Erythroblast (primary cell): ENCODE measurements around the gene VIT.
A peak's percentile ranks its signal among the peaks of the same experiment; 100 is the strongest.

Experiments
- DNase-seq, 2 experiments: peaks; one replicate each; lab custom pipeline; 2025; lab: John Stamatoyannopoulos, UW
- GATA1 ChIP-seq: IDR thresholded peaks from 2 replicates; pipeline ENCODE4 v1.6.1; 2011; ENCODE audit warnings: low read depth, mild to moderate bottlenecking, control low read depth, low read length, moderate library complexity
- POLR2A ChIP-seq: IDR thresholded peaks from 2 replicates; pipeline ENCODE4 v1.6.1; 2011; ENCODE audit warnings: mild to moderate bottlenecking, low read length

The VIT gene

DNA sequence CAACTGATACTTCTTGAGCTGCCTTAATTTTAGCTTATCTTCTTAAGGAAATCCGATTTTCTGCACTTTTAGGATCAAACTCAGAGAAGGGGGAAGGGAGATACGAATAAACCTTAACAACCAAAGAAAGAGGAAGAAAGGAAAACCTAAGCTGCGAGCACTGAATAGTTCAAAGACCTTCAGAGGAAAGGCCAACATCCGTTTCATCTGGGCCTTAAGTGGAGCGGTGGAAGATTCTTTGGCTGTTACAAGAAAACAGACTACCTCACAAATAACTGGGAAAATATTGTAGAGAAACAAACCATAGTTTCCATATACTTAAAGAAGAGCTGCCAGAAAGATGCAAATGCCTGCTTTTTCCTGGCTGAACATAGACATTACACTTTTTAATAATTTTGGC, 43.6 kb downstream of the VIT start:
- no peak for TF ChIP-seq POLR2A
- no peak for TF ChIP-seq GATA1
- no peak for DNase-seq

- TF ChIP-seq GATA1 (no peak), POLR2A (no peak)
These were observed 44.8 kb downstream of the VIT start for GRCh38 chr2:36741188-36741837.

DNA sequence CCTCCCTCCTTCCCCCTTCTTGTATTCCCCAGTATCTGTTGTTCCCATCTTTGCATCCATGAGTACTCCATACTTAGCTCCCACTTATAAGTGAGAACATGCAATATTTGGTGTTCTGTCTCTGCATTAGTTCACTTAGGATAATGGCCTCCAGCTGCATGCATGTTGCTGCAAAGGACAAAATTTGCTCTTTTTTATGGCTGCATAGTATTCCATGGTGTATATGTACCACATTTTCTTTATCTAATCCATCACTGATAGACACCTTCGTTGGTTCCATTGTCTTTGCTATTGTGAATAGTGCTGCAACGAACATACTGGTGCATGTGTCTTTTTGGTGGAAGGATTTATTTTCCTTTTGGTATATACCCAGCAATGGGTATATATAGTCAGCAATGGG, 47.4 kb downstream of the VIT start:
- TF ChIP-seq GATA1, result no peak
- no peak for TF ChIP-seq POLR2A
- DNase-seq, result no peak

More at GRCh38 chr2:36741188-36741837, 44.8 kb downstream of the VIT start:
- DNase-seq, result no peak

GRCh38 chr2:36748166-36748565, 51.7 kb downstream of the VIT start:
- TF ChIP-seq GATA1, result no peak
- TF ChIP-seq POLR2A, result no peak
- DNase-seq, result no peak

DNA sequence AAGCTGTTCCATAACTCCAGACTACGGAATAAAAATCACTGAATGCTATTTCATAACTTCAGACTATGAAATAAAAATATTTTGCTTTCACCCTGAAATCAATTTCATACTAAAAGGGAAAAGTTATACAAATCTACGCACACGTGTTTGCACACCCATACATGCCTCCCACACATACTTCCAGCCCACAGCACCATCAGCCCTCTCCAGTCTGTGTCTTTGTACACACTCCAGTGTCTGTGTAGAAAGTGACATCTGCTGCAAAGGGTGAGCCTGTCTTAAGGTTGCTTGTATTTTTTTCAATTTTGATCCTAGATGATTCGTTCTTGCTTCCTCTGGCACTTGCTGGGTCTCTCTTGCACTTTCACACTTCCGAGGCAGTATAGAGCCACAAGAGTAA, 53.6 kb downstream of the VIT start:
- no peak for TF ChIP-seq GATA1
- no peak for TF ChIP-seq POLR2A
- no peak for DNase-seq

GRCh38 chr2:36753706-36754221, 57.3 kb downstream of the VIT start:
- TF ChIP-seq GATA1, result no peak
- TF ChIP-seq POLR2A, result no peak
- DNase-seq, result no peak

DNA sequence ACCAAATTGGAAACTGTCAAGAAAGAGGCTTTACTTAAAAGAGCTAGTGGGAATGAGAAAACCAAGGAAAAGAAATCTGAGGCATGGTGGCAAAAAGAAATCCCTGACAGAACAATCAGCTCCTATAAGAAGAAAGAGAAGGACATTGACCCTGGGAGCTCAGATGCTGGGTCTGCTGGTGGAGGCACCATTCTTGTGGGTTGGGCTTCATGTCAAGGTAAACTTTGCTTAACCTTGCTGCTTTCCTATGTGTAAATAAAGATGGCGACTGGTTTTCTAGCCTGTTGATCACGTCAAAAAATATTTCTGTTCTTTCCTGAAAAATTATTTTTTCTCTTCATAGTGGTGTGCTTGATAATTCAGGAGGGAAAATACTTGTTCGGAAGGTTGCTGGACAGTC, 58.1 kb downstream of the VIT start:
- no peak for DNase-seq
- TF ChIP-seq POLR2A (no peak), GATA1 (no peak)

GRCh38 chr2:36756438-36756837, 59.9 kb downstream of the VIT start:
- TF ChIP-seq GATA1 (no peak), POLR2A (no peak)
- DNase-seq, result no peak

DNA sequence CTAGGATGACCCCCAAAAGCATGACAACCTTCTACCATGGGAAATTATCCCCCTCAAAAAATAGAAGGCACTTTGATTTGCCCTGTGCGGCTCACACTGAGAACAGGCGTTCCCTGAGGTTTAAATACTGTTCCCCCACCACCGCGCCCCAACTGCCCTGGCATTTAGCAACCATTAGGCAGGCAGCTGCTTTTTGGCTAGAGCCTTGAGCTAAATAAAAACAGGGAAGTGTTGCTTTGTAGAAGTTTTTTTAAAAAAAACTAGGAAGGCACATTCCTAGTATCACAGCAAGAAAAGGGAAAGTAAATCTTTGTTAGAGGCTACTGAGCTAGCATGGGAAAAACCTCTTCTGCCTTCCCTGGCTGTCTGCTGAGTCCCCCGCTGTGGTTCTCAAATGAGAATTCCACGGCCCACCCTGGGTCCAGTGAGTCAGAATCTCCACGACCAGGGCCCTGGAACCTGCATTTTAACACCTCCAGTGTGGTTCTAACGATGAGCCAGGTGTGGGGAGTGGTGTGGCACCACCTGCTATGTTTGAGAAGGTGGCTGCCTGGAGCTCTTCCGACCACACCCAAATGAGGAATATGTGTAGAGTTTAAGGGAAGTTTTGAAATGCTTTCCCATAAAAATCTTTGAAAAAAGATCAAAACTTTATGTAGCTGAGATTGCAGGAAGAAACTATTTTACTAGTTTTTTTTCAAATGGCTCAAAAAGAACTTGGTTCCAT, 66.4 kb downstream of the VIT start:
- no peak for DNase-seq
- TF ChIP-seq GATA1 (no peak), POLR2A (no peak)

DNA sequence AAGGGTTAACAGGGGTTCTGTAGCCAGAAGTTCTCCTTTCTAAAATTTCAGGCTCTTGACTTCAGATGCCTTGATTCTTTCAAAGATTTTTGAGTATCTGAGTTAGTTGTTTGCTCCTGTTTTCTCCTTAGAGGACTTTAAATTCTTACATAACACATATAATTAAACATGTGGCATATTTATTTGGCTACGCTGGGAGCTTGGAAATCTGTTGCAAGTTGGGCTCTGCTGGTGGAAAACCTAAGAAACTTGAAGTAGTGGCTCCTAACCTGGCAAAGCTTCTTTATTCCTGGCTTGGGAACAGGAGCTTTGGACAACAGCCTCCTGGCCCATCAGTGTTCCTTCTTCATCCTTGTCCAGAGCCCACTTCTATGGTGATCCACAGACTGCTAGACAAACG, 72.6 kb downstream of the VIT start:
- TF ChIP-seq POLR2A (no peak), GATA1 (no peak)
- DNase-seq, result no peak

DNA sequence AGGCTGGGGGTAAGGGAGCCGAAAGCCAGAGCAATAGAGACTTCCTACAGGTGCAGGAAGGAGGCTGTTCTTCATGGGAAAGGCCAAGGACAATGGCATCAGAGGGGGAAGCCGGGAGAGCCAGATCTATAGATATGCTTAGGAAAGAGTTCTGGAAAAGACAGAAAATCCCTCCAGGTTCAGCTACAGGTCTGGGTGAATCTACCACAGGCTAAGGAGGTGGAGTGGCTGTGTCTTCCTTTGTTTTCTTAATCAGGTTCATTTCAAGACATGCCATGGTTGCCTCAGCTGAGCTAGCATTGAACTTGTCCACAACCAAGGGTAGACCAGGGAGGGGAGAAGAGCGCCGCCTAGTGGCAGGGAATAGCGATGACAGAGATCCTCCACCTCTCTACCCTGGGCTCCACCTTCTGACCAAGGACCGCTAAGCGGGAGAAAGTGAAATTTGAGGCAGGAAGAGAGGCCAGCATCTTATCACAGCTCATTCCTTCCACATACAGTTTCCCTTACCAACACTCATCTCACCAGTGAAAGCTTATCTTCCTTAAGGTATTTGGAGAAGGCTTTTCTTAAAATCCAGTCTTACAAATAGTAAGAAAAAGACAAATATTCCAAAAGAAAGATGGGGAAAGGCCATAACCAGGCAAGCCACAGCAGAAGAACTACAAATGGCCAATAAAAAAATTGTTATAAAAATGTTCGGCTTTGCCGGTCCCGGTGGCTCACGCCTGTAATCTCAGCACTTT, 74.2 kb downstream of the VIT start:
- no peak for TF ChIP-seq POLR2A
- no peak for TF ChIP-seq GATA1
- peak; percentile 64 to 79 for DNase-seq

GRCh38 chr2:36771671-36772070, 75.2 kb downstream of the VIT start:
- DNase-seq, result no peak
- TF ChIP-seq POLR2A (no peak), GATA1 (no peak)

DNA sequence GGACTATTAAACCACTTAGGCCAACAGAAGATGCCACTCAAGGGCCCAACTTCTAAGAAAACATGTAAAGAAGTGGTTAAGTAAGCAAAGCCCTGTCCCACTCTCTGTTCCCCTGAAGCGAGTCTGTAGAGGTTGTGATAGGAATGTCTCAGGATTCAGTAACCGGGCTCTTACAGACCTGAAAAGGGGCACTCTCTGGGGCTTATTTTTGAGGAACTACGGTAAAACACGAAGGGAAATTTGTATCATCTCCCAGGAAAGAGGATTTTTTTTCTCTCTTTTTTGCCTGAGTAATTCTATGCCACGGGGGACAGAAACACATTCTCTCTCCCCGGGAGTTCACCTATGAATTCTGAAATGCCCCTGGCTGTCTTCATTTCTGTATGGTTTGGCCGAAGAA, 77.4 kb downstream of the VIT start:
- no peak for DNase-seq
- TF ChIP-seq POLR2A (no peak), GATA1 (no peak)

GRCh38 chr2:36775261-36775660, 78.8 kb downstream of the VIT start:
- TF ChIP-seq GATA1 (no peak), POLR2A (no peak)
- DNase-seq, result no peak

DNA sequence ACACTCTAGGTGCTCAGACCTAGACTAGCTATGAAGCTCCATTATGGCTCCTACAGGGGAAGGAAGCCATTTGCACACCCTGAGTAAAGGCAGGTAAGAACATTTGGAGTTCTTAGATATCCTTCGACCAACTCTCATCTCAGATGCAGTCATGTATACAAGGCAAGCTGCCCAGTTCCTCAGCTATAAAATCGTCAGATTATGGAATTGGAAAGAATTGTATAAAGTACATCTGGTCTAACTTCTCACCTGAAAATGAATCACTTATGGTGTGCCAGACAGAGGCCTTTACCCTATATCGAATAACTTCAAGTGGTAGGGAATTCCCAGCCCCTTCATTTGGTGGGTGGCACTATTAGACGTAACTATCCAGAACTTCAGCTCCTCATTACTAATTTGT, 79.3 kb downstream of the VIT start:
- DNase-seq, result no peak
- TF ChIP-seq GATA1 (no peak), POLR2A (no peak)
